ENCODE measurements around the gene TRIM25. TPM values are rescaled to one million over a fixed set of nuclear protein-coding genes. Genes with fewer than 3 reads are reported as not detected.

TRIM25 gene
- total and polyA plus RNA-seq, 2 experiments from 2014 or later = 11.4 to 24.6 TPM

- WGBS (ENCODE audit: low lambda C conversion rate, missing lambda C conversion rate) = 89% methylated on average over 5 of the region's 5 CpGs
- H3K9me3 ChIP-seq (ENCODE audit: low read depth) = no peaks in the 10 kb centered on the region
Measured at GRCh38 chr17:56903560-56903959, 10.3 kb downstream of the TRIM25 start.

GRCh38 chr17:56902348-56902747 lies 11.5 kb downstream of the TRIM25 start:
- WGBS (ENCODE audit: low lambda C conversion rate, missing lambda C conversion rate) = 98% methylated on average over 4 of the region's 4 CpGs
- H3K4me3 ChIP-seq = no peak overlapping the region

More at GRCh38 chr17:56903560-56903959, 10.3 kb downstream of the TRIM25 start:
- Histone ChIP-seq H3K79me2 (peaks cover under 1% of the 10 kb centered on the region), H3K4me2 (no peak overlapping the region), H3K27ac (no peak overlapping the region), H3K4me3 (no peak overlapping the region), H4K20me1 (ENCODE audit: insufficient read depth, poor library complexity, severe bottlenecking) (peaks cover 3% of the 10 kb centered on the region), H3K4me1 (ENCODE audit: insufficient read depth) (no peaks in the 10 kb centered on the region), H2AFZ (no peak overlapping the region), H3K36me3 (replicated peaks; ENCODE audit: insufficient read depth, low read depth) (no peaks in the 10 kb centered on the region), H3K27me3 (no peaks in the 10 kb centered on the region), H3K9me2 (replicated peaks; ENCODE audit: insufficient read depth) (no peaks in the 10 kb centered on the region)
- no peak for DNase-seq (ENCODE audit: low spot score)
- TF ChIP-seq CTCF (IDR thresholded peaks at IDR 0.05; ENCODE audit: poor library complexity) = no peak
- no peak for TF ChIP-seq EZH2 (IDR thresholded peaks at IDR 0.05; ENCODE audit: borderline replicate concordance)

GRCh38 chr17:56899403-56899802 lies 14.4 kb downstream of the TRIM25 start:
- no peaks in the 10 kb centered on the region for H3K9me2 ChIP-seq (replicated peaks; ENCODE audit: insufficient read depth)
- H3K79me2 ChIP-seq = no peaks in the 10 kb centered on the region
- TF ChIP-seq CTCF (IDR thresholded peaks at IDR 0.05; ENCODE audit: poor library complexity) (no peak), EZH2 (IDR thresholded peaks at IDR 0.05; ENCODE audit: borderline replicate concordance) (no peak), EZH2phosphoT487 (IDR thresholded peaks at IDR 0.05; ENCODE audit: low read depth, severe bottlenecking, unreplicated experiment) (no peak)
- no peaks in the 10 kb centered on the region for H3K9me3 ChIP-seq (ENCODE audit: low read depth)
- DNase-seq (ENCODE audit: low spot score) = no peak
- 94% methylated on average over 7 of the region's 7 CpGs for WGBS (ENCODE audit: low lambda C conversion rate, missing lambda C conversion rate)
- no peaks in the 10 kb centered on the region for H3K36me3 ChIP-seq (replicated peaks; ENCODE audit: insufficient read depth, low read depth)
- H3K4me2 ChIP-seq = no peak overlapping the region
- H3K27ac ChIP-seq = no peak overlapping the region
- H3K4me1 ChIP-seq (ENCODE audit: insufficient read depth) = no peaks in the 10 kb centered on the region
- H3K4me3 ChIP-seq = no peak overlapping the region
- no peaks in the 10 kb centered on the region for H3K27me3 ChIP-seq
- H2AFZ ChIP-seq = no peak overlapping the region
- H4K20me1 ChIP-seq (ENCODE audit: insufficient read depth, poor library complexity, severe bottlenecking) = no peaks in the 10 kb centered on the region

More at GRCh38 chr17:56902348-56902747, 11.5 kb downstream of the TRIM25 start:
- Histone ChIP-seq H3K4me1 (ENCODE audit: insufficient read depth) (no peaks in the 10 kb centered on the region), H3K27me3 (no peaks in the 10 kb centered on the region), H3K9me2 (replicated peaks; ENCODE audit: insufficient read depth) (no peaks in the 10 kb centered on the region), H4K20me1 (ENCODE audit: insufficient read depth, poor library complexity, severe bottlenecking) (peaks cover 2% of the 10 kb centered on the region), H2AFZ (no peak overlapping the region), H3K79me2 (no peaks in the 10 kb centered on the region), H3K27ac (no peak overlapping the region), H3K36me3 (replicated peaks; ENCODE audit: insufficient read depth, low read depth) (no peaks in the 10 kb centered on the region), H3K4me2 (no peak overlapping the region), H3K9me3 (ENCODE audit: low read depth) (no peaks in the 10 kb centered on the region)
- DNase-seq (ENCODE audit: low spot score) = no peak
- TF ChIP-seq EZH2 (IDR thresholded peaks at IDR 0.05; ENCODE audit: borderline replicate concordance) (no peak), CTCF (IDR thresholded peaks at IDR 0.05; ENCODE audit: poor library complexity) (no peak), EZH2phosphoT487 (IDR thresholded peaks at IDR 0.05; ENCODE audit: low read depth, severe bottlenecking, unreplicated experiment) (no peak)

GRCh38 chr17:56898874-56899273 lies 15.0 kb downstream of the TRIM25 start:
- TF ChIP-seq EZH2phosphoT487 (IDR thresholded peaks at IDR 0.05; ENCODE audit: low read depth, severe bottlenecking, unreplicated experiment) (no peak), CTCF (IDR thresholded peaks at IDR 0.05; ENCODE audit: poor library complexity) (no peak), EZH2 (IDR thresholded peaks at IDR 0.05; ENCODE audit: borderline replicate concordance) (no peak)
- Histone ChIP-seq H3K9me3 (ENCODE audit: low read depth) (no peaks in the 10 kb centered on the region), H2AFZ (no peak overlapping the region), H3K4me1 (ENCODE audit: insufficient read depth) (no peaks in the 10 kb centered on the region), H3K4me3 (no peak overlapping the region), H3K79me2 (no peaks in the 10 kb centered on the region), H3K27ac (no peak overlapping the region), H3K36me3 (replicated peaks; ENCODE audit: insufficient read depth, low read depth) (no peaks in the 10 kb centered on the region), H3K4me2 (no peak overlapping the region), H4K20me1 (ENCODE audit: insufficient read depth, poor library complexity, severe bottlenecking) (no peaks in the 10 kb centered on the region), H3K9me2 (replicated peaks; ENCODE audit: insufficient read depth) (no peaks in the 10 kb centered on the region), H3K27me3 (no peaks in the 10 kb centered on the region)
- WGBS (ENCODE audit: low lambda C conversion rate, missing lambda C conversion rate) = 91% methylated on average over 8 of the region's 9 CpGs
- DNase-seq (ENCODE audit: low spot score) = no peak
